SW480 (cell line): ENCODE data around the gene SHC3.

Source experiments
- DNase-seq: peaks from one replicate; pipeline ENCODE4 v3.0.0-alpha.2; 2016; ENCODE audit warnings: low spot score

The SHC3 gene

GRCh38 chr9:89154218-89154617, 24.4 kb downstream of the SHC3 start:
- DNase-seq, result no peak

GRCh38 chr9:89153232-89154017, 25.2 kb downstream of the SHC3 start:
- DNase-seq, result peak; percentile 8

- no peak for DNase-seq
These were observed 28.9 kb downstream of the SHC3 start for GRCh38 chr9:89149726-89150125.

- DNase-seq, result no peak
These were observed 33.5 kb downstream of the SHC3 start for GRCh38 chr9:89145097-89145496.

GRCh38 chr9:89144238-89144637, 34.4 kb downstream of the SHC3 start:
- DNase-seq, result no peak

GRCh38 chr9:89143266-89143665, 35.4 kb downstream of the SHC3 start:
- no peak for DNase-seq

- DNase-seq, result no peak
These were observed 39.2 kb downstream of the SHC3 start for GRCh38 chr9:89139455-89139854.

- DNase-seq, result no peak
These were observed 39.9 kb downstream of the SHC3 start for GRCh38 chr9:89138463-89139390.

- DNase-seq, result peak; percentile 6
These were observed 40.8 kb downstream of the SHC3 start for GRCh38 chr9:89137542-89138462.

- no peak for DNase-seq
These were observed 42.9 kb downstream of the SHC3 start for GRCh38 chr9:89135591-89136166.

- no peak for DNase-seq
These were observed 43.9 kb downstream of the SHC3 start for GRCh38 chr9:89134709-89135108.

- no peak for DNase-seq
These were observed 55.7 kb downstream of the SHC3 start for GRCh38 chr9:89122949-89123348.

- no peak for DNase-seq
These were observed 57.9 kb downstream of the SHC3 start for GRCh38 chr9:89120704-89121103.

GRCh38 chr9:89116805-89117192, 61.8 kb downstream of the SHC3 start:
- no peak for DNase-seq

GRCh38 chr9:89116064-89116804, 62.4 kb downstream of the SHC3 start:
- no peak for DNase-seq

- DNase-seq, result no peak
These were observed 63.2 kb downstream of the SHC3 start for GRCh38 chr9:89115426-89115825.

GRCh38 chr9:89114741-89115140, 63.9 kb downstream of the SHC3 start:
- no peak for DNase-seq

- no peak for DNase-seq
These were observed 64.8 kb downstream of the SHC3 start for GRCh38 chr9:89113851-89114250.

- no peak for DNase-seq
These were observed 66.4 kb downstream of the SHC3 start for GRCh38 chr9:89112243-89112642.

GRCh38 chr9:89109666-89110065, 69.0 kb downstream of the SHC3 start:
- no peak for DNase-seq

GRCh38 chr9:89107406-89107805, 71.2 kb downstream of the SHC3 start:
- no peak for DNase-seq
